Astrocyte (in vitro differentiated cells and primary cell): ENCODE results near the gene SHCBP1.

Source experiments
- CTCF ChIP-seq: IDR thresholded peaks from 2 replicates; pipeline ENCODE4 v1.5.1; 2011; ENCODE audit warnings: low read depth, mild to moderate bottlenecking, inconsistent platforms, low read length, moderate library complexity; ENCODE audit not compliant: insufficient read depth
- EZH2 ChIP-seq: IDR thresholded peaks from 2 replicates; pipeline ENCODE4 v1.6.1; 2012; ENCODE audit warnings: mild to moderate bottlenecking, low read length, inconsistent platforms; ENCODE audit not compliant: insufficient read depth

DNA sequence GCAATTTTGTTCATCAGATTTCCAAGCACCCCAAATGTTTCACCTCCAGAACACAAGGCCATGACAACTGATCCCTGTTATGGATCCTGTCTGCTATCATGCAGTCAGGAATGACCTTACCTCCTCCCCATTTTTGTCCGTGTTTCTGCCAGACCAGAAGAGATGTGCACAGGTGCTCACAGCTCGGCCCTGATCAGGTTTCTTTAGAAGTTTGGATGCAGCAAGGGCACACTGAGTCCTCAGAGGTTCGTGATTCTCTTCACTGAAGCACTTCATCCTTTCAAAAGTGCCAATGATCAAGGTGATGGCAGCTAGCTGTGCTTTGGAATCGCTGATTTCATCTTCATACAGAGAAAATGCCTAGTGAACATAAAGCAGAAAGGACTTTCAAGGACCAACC, 40.9 kb upstream of the SHCBP1 start:
- TF ChIP-seq EZH2 (no peak), CTCF (no peak)
